Body of pancreas (tissue), 4 donors: ENCODE results near the gene RBMS1. TPM values are rescaled to one million over a fixed set of nuclear protein-coding genes. Genes with fewer than 3 reads are reported as not detected.

Source experiments
- ATAC-seq: fragments of 150-250 bp; one replicate; pipeline ENCODE4 v1.9.1; 2016
- DNase-seq, 4 donors: peaks; one replicate each; pipeline ENCODE4 v3.0.0-alpha.2; 2019
- H3K27ac ChIP-seq, 4 donors: fragments of 200-600 bp; sonication (generic); 1 replicate in 3 of 4; 2 replicates in 1 of 4; pipeline versions ENCODE4 v1.5.1 to v1.6.1; 2016 to 2019; ENCODE audit warnings: mild to moderate bottlenecking in 1 of 4, mixed read lengths in 1 of 4, moderate library complexity in 1 of 4
- H3K27me3 ChIP-seq, 2 donors: fragments of 200-600 bp; sonication (generic); one replicate each; pipeline ENCODE4 v1.6.0; 2016; ENCODE audit warnings: mild to moderate bottlenecking in 1 of 2
- H3K36me3 ChIP-seq, 2 donors: fragments of 200-600 bp; sonication (generic); replicated peaks in 1 of 2; 2 replicates each; pipeline ENCODE4 v1.5.1; 2016; ENCODE audit warnings: low read depth in 2 of 2; ENCODE audit not compliant: insufficient read depth in 1 of 2
- H3K4me1 ChIP-seq: fragments of 200-600 bp; sonication (generic); one replicate; pipeline ENCODE4 v1.6.0; 2016
- H3K4me3 ChIP-seq, 2 donors: fragments of 200-600 bp; sonication (generic); 1 replicate in 1 of 2; 2 replicates in 1 of 2; pipeline ENCODE4 v1.5.1; 2016 to 2019
- H3K9me3 ChIP-seq, 3 donors: fragments of 200-600 bp; sonication (generic); 1 replicate in 2 of 3; 2 replicates in 1 of 3; pipeline ENCODE4 v1.5.1; 2016
- POLR2A ChIP-seq, 3 donors: fragments of 450-650 bp; IDR thresholded peaks; one replicate each; pipeline ENCODE4 v1.6.1; 2016; ENCODE audit warnings: antibody characterized with exemption in 3 of 3, mild to moderate bottlenecking in 2 of 3
- WGBS, 2 donors: methylation state at CpG; one replicate each; pipeline ENCODE4 v1.1.5; 2017; 5-methylcytosine and 5-hydroxymethylcytosine counted together
- intact Hi-C: fragments of 100-400 bp; cut with DNase I; formaldehyde crosslinking; loops from one replicate; pipeline ENCODE4 v1.15.1; 2023
- total RNA-seq, 2 donors: library from RNA; depleted of rRNA; stranded (reverse); fragments of >200 nt; gene quantifications; one replicate each; pipeline ENCODE4 v1.1.0, GENCODE V29; 2016
- TF ChIP-seq, protein P1 (sequence below), 7 experiments: fragments of 450-650 bp in 4 of 7; fragments of 200-600 bp in 3 of 7; sonication (generic) in 3 of 7; IDR thresholded peaks; one replicate each; pipeline ENCODE4 v1.5.1; 2016 to 2019; ENCODE audit warnings: antibody characterized with exemption in 7 of 7

RBMS1 gene
- total RNA-seq, 2 donors from 2014 or later = 21.3 to 23.7 TPM

DNA sequence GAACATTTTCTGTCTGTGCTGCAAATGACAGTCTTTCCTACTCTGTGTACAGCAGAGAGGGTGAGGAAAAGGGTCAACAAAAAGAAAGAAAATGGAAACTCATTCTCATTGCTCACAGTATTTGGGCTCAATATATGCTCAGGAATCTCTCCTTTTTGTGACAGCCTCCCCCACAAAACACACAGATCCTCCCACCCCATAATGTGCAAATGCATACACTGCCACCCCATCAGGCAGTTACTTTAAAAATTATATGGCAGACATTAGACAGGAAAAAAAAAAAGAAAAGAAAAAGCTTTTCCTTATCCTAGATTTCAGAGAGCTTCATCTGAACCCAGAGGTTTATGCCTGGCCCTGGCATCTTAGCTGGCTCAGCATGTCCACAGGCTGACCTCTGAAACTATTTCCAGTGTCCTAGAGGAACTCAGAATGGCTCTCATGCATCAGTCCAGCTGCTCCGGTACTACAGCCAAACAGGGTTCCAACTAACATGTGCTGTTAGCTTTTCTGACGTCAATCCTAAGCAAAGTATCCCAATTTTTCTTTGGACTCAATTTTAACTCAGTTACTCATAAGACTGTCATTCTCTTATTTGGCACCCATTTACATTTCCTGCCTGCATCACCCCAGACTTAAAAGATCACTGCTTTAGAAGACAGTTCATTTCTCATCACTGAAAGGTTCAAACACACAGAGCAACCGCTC, 105.9 kb downstream of the RBMS1 start:
- TF ChIP-seq, protein P1, sequence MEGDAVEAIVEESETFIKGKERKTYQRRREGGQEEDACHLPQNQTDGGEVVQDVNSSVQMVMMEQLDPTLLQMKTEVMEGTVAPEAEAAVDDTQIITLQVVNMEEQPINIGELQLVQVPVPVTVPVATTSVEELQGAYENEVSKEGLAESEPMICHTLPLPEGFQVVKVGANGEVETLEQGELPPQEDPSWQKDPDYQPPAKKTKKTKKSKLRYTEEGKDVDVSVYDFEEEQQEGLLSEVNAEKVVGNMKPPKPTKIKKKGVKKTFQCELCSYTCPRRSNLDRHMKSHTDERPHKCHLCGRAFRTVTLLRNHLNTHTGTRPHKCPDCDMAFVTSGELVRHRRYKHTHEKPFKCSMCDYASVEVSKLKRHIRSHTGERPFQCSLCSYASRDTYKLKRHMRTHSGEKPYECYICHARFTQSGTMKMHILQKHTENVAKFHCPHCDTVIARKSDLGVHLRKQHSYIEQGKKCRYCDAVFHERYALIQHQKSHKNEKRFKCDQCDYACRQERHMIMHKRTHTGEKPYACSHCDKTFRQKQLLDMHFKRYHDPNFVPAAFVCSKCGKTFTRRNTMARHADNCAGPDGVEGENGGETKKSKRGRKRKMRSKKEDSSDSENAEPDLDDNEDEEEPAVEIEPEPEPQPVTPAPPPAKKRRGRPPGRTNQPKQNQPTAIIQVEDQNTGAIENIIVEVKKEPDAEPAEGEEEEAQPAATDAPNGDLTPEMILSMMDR (IDR thresholded peaks at IDR 0.05) = no peak
- no peak for TF ChIP-seq POLR2A (IDR thresholded peaks at IDR 0.05)
- peak in 3 of 4 donors; percentile 35 to 67 (median 45) for DNase-seq
- no peaks in the 10 kb centered on the region for H3K27me3 ChIP-seq
- no peaks in the 10 kb centered on the region for H3K9me3 ChIP-seq
- H3K4me1 ChIP-seq = no peaks in the 10 kb centered on the region
- intact Hi-C loops = no loop called here
- peak overlapping the region in 3 of 4 donors; percentile 12 to 53 (median 34) for H3K27ac ChIP-seq
- WGBS, 2 donors = 61 to 62% methylated on average over 3 of the region's 3 CpGs
- peak; percentile 75 for ATAC-seq
- H3K4me3 ChIP-seq = no peak overlapping the region
- no peaks in the 10 kb centered on the region for H3K36me3 ChIP-seq

DNA sequence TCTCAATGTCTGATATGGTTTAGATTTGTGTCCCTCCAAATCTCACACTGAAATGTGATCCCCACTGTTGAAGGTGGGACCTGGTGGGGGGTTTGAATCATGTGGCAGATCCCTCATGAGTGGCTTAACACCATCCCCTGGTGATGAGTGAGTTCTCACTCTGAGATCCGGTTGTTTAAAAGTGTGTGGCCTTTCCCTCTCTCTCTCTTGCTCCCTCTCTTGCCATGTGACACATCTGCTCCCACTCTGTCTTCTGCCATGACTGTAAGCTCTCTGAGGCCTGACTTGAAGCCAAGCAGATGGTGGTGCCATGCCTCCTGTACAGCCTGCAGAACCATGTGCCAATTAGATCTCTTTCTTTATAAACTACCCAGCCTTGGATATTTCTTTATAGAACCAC, 108.8 kb downstream of the RBMS1 start:
- intact Hi-C loops = no loop called here
- no peak overlapping the region for H3K27ac ChIP-seq
- H3K36me3 ChIP-seq = no peaks in the 10 kb centered on the region
- 74 to 100% methylated on average over 1 of the region's 1 CpG for WGBS, 2 donors
- DNase-seq = no peak
- H3K4me3 ChIP-seq = no peak overlapping the region
- H3K4me1 ChIP-seq = peaks cover 7% of the 10 kb centered on the region
- H3K9me3 ChIP-seq = no peaks in the 10 kb centered on the region
- H3K27me3 ChIP-seq = no peaks in the 10 kb centered on the region
- TF ChIP-seq POLR2A (IDR thresholded peaks at IDR 0.05) = no peak
- TF ChIP-seq, protein P1 (IDR thresholded peaks at IDR 0.05) = no peak
- ATAC-seq = no peak

DNA sequence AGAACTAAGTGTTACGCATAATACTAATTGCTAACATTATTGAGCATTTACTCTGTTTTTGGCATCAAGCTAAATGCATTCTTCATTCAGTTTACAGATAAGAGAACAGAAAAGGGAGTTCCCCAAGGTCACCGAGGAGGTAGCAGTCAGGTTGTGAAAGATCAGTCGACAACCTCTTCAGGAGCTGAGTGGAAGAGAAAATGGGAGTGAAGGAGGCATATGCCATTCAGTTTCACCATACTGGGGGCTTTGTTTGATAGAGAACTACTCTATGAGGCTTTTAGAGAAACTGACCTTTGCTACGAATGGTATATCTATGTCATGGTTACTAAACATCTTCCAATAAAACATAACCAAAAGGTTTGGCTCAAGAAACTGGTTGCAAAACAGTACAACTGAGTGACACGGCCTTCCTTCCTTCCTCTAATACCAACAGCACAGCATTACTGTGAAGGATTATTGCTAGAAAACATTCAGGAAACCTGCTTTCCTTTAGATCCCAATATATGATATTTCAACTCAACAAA, 112.1 kb downstream of the RBMS1 start:
- Histone ChIP-seq H3K27ac (peak overlapping the region in 2 of 4 donors; percentile 41 to 45), H3K4me1 (peaks cover 7% of the 10 kb centered on the region), H3K9me3 (no peaks in the 10 kb centered on the region), H3K4me3 (no peak overlapping the region), H3K27me3 (no peaks in the 10 kb centered on the region), H3K36me3 (no peaks in the 10 kb centered on the region)
- intact Hi-C loops = no loop called here
- ATAC-seq (peak; percentile 51), DNase-seq (peak in 1 of 4 donors; percentile 14)
- WGBS, 2 donors = 35 to 38% methylated on average over 5 of the region's 5 CpGs
- no peak for TF ChIP-seq POLR2A (IDR thresholded peaks at IDR 0.05)
- TF ChIP-seq, protein P1 (IDR thresholded peaks at IDR 0.05) = no peak

DNA sequence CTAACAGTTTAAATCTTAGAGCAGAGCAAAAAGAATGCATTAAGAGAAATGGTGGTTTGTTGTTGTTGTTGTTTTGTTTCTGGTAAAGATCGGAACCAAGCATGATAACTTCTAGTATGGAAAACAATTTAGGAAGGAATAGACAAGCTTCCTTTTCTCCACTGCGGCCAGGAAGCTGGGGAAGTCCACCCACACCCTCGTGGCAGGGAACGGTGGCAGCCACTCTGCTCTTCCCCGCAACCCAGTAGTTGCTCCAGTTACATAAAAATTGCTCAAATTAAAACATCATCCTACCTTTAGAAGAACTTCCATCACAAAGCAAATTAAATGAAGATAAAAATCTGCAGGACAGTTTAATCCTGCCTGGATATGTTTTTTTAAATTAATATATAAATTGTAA, 113.0 kb downstream of the RBMS1 start:
- Histone ChIP-seq H3K4me3 (no peak overlapping the region), H3K9me3 (no peaks in the 10 kb centered on the region), H3K4me1 (peaks cover 13% of the 10 kb centered on the region), H3K36me3 (no peaks in the 10 kb centered on the region), H3K27ac (peak overlapping the region in 1 of 4 donors; percentile 45), H3K27me3 (no peaks in the 10 kb centered on the region)
- TF ChIP-seq, protein P1 (IDR thresholded peaks at IDR 0.05) = no peak
- no peak for TF ChIP-seq POLR2A (IDR thresholded peaks at IDR 0.05)
- WGBS, 2 donors = 68 to 85% methylated on average over 5 of the region's 5 CpGs
- intact Hi-C loops = no loop called here
- no peak for ATAC-seq
- DNase-seq = no peak
